H1 (cell line): ENCODE results near the gene FANCE. TPM values are rescaled to one million over a fixed set of nuclear protein-coding genes. Genes with fewer than 3 reads are reported as not detected.
"Not testable (repeated sequence)": the region's sequence is repeated elsewhere in the genome, so short reads cannot be mapped to it uniquely, and the experiment has no call there.

Experiments
- CTCF ChIA-PET: fragments of 300-600 bp; sonication (Branson Sonifier 250); formaldehyde crosslinking; loops from one replicate; lab custom pipeline; 2021; ENCODE audit not compliant: partially characterized antibody; lab: Charles Lee
- POLR2A ChIA-PET: fragments of 300-600 bp; sonication (Branson Sonifier 250); formaldehyde crosslinking; loops from one replicate; lab custom pipeline; 2021; ENCODE audit warnings: inconsistent platforms; ENCODE audit not compliant: partially characterized antibody; lab: Charles Lee
- DNase-seq, 2 experiments: peaks; one replicate each; pipeline versions ENCODE4 v3.0.0 to v3.0.0-alpha.2; 2010 to 2022; ENCODE audit warnings: low spot score in 2 of 2, low read depth in 1 of 2, mixed read lengths in 1 of 2
- FAIRE-seq: peaks from 2 replicates; lab custom pipeline; 2011; peaks lifted over from hg19 to GRCh38; lab: Jason Lieb, UNC
- H2AFZ ChIP-seq: 2 replicates; pipeline ENCODE4 v1.8.1; 2012; ENCODE audit warnings: low read length, inconsistent platforms
- H2AK5ac ChIP-seq: 2 replicates; pipeline ENCODE4 v1.6.1; 2013; ENCODE audit warnings: low read depth, low read length
- H2BK120ac ChIP-seq: replicated peaks from 2 replicates; pipeline ENCODE3; 2013; ENCODE audit warnings: low read depth, low read length, inconsistent platforms
- H2BK12ac ChIP-seq: 2 replicates; pipeline ENCODE4 v1.6.1; 2013; ENCODE audit warnings: low read depth, low read length
- H2BK15ac ChIP-seq: 2 replicates; pipeline ENCODE4 v1.6.1; 2013; ENCODE audit warnings: low read length
- H2BK20ac ChIP-seq: 2 replicates; pipeline ENCODE4 v1.6.1; 2013; ENCODE audit warnings: low read length
- H2BK5ac ChIP-seq: 2 replicates; pipeline ENCODE4 v1.6.1; 2013; ENCODE audit warnings: low read depth, low read length
- H3K14ac ChIP-seq: 2 replicates; pipeline ENCODE4 v1.6.1; 2013; ENCODE audit warnings: inconsistent platforms; ENCODE audit not compliant: insufficient read length
- H3K18ac ChIP-seq: 2 replicates; pipeline ENCODE4 v1.6.1; 2013; ENCODE audit warnings: low read length; ENCODE audit errors: extremely low read depth
- H3K23ac ChIP-seq: 2 replicates; pipeline ENCODE4 v1.6.1; 2013; ENCODE audit warnings: inconsistent platforms; ENCODE audit not compliant: insufficient read length
- H3K23me2 ChIP-seq: 2 replicates; pipeline ENCODE4 v1.6.1; 2013; ENCODE audit warnings: low read depth, low read length
- H3K27ac ChIP-seq: 2 replicates; pipeline ENCODE4 v1.6.1; 2011; ENCODE audit warnings: low read depth, low read length, inconsistent platforms
- H3K27me3 ChIP-seq, 4 experiments: replicated peaks in 1 of 4; 1 replicate in 1 of 4; 2 replicates in 3 of 4; pipeline versions ENCODE4 v1.6.1 to v1.8.1; 2011 to 2013; ENCODE audit warnings: low read length in 3 of 4, mild to moderate bottlenecking in 3 of 4, inconsistent platforms in 2 of 4, mixed read lengths in 2 of 4, moderate library complexity in 1 of 4; ENCODE audit not compliant: control insufficient read depth in 3 of 4, insufficient read depth in 3 of 4; ENCODE audit errors: extremely low read depth in 1 of 4
- H3K36me3 ChIP-seq, 4 experiments: 2 replicates each; pipeline versions ENCODE4 v1.6.1 to v1.8.1; 2011 to 2013; ENCODE audit warnings: mild to moderate bottlenecking in 4 of 4, low read length in 3 of 4, moderate library complexity in 2 of 4, control low read depth in 1 of 4, inconsistent platforms in 1 of 4; ENCODE audit not compliant: insufficient read depth in 4 of 4, control insufficient read depth in 2 of 4
- H3K4ac ChIP-seq: replicated peaks from 2 replicates; pipeline ENCODE3; 2013; ENCODE audit warnings: low read length, low read depth, mixed read lengths, inconsistent platforms; ENCODE audit not compliant: insufficient read length
- H3K4me1 ChIP-seq, 4 experiments: replicated peaks in 1 of 4; 1 replicate in 1 of 4; 2 replicates in 3 of 4; pipeline versions ENCODE4 v1.6.1 to v1.8.1; 2011 to 2013; ENCODE audit warnings: low read length in 3 of 4, inconsistent platforms in 2 of 4, mixed read lengths in 1 of 4; ENCODE audit not compliant: insufficient read depth in 4 of 4, control insufficient read depth in 3 of 4
- H3K4me2 ChIP-seq, 2 experiments: 2 replicates each; pipeline versions ENCODE4 v1.6.1 to v1.8.1; 2011 to 2013; ENCODE audit warnings: low read depth in 2 of 2, low read length in 2 of 2, control low read depth in 1 of 2, inconsistent platforms in 1 of 2, mild to moderate bottlenecking in 1 of 2; ENCODE audit not compliant: insufficient read depth in 1 of 2
- H3K4me3 ChIP-seq, 4 experiments: fragments of 200-600, 300-600 bp in 1 of 4; sonication (generic), shearing (Covaris generic), sonication (Bioruptor Twin) in 1 of 4; 2 replicates each; pipeline versions ENCODE4 v1.5.1 to v1.8.1; 2011 to 2016; ENCODE audit warnings: low read length in 4 of 4, low read depth in 3 of 4, control low read depth in 2 of 4, inconsistent platforms in 2 of 4, mild to moderate bottlenecking in 2 of 4, mixed read lengths in 1 of 4, moderate library complexity in 1 of 4; ENCODE audit not compliant: insufficient read depth in 2 of 4; ENCODE audit errors: extremely low read depth in 1 of 4
- H3K56ac ChIP-seq: replicated peaks from 2 replicates; pipeline ENCODE3; 2013; ENCODE audit warnings: low read depth, mild to moderate bottlenecking, mixed read lengths, low read length, inconsistent platforms; ENCODE audit not compliant: insufficient read length
- H3K79me1 ChIP-seq: 2 replicates; pipeline ENCODE4 v1.6.1; 2013; ENCODE audit warnings: low read depth, low read length, control low read depth
- H3K79me2 ChIP-seq, 2 experiments: 2 replicates each; pipeline versions ENCODE4 v1.6.1 to v1.8.1; 2012 to 2013; ENCODE audit warnings: low read length in 2 of 2, mild to moderate bottlenecking in 2 of 2, inconsistent platforms in 1 of 2; ENCODE audit not compliant: insufficient read depth in 2 of 2, control insufficient read depth in 1 of 2
- H3K9ac ChIP-seq, 4 experiments: replicated peaks in 1 of 4; 1 replicate in 1 of 4; 2 replicates in 3 of 4; pipeline versions ENCODE4 v1.6.1 to v1.8.1; 2011 to 2013; ENCODE audit warnings: low read depth in 3 of 4, low read length in 3 of 4, control low read depth in 2 of 4, mild to moderate bottlenecking in 2 of 4, moderate library complexity in 2 of 4, inconsistent platforms in 1 of 4; ENCODE audit errors: extremely low read depth in 1 of 4
- H3K9me3 ChIP-seq, 2 experiments: 2 replicates each; pipeline versions ENCODE4 v1.6.1 to v1.8.1; 2012 to 2013; ENCODE audit warnings: mild to moderate bottlenecking in 2 of 2, moderate library complexity in 2 of 2, control low read depth in 1 of 2, inconsistent platforms in 1 of 2, low read depth in 1 of 2, low read length in 1 of 2, mixed read lengths in 1 of 2; ENCODE audit not compliant: insufficient read depth in 2 of 2
- H4K20me1 ChIP-seq, 2 experiments: replicated peaks in 1 of 2; 2 replicates each; pipeline versions ENCODE3 to v1.8.1; 2011 to 2013; ENCODE audit warnings: inconsistent platforms in 2 of 2, low read length in 2 of 2, mild to moderate bottlenecking in 1 of 2; ENCODE audit not compliant: insufficient read depth in 2 of 2, control insufficient read depth in 1 of 2
- H4K5ac ChIP-seq: 2 replicates; pipeline ENCODE4 v1.6.1; 2013; ENCODE audit warnings: low read length, low read depth, mixed read lengths, inconsistent platforms; ENCODE audit not compliant: insufficient read length
- H4K8ac ChIP-seq: 2 replicates; pipeline ENCODE4 v1.8.0; 2013; ENCODE audit warnings: mild to moderate bottlenecking, moderate library complexity, low read length, inconsistent platforms; ENCODE audit not compliant: insufficient read depth; ENCODE audit errors: extremely low read depth
- H4K91ac ChIP-seq: replicated peaks from 2 replicates; pipeline ENCODE3; 2013; ENCODE audit warnings: low read length, mixed read lengths, inconsistent platforms; ENCODE audit not compliant: insufficient read length
- KDM5A ChIP-seq: fragments of 200-600 bp; IDR thresholded peaks from 2 replicates; pipeline ENCODE4 v1.7.1; 2012; ENCODE audit warnings: mild to moderate bottlenecking, low read length, inconsistent platforms, mixed read lengths
- MAFK ChIP-seq: IDR thresholded peaks from 2 replicates; pipeline ENCODE4 v1.6.1; 2012; ENCODE audit warnings: low read depth, mild to moderate bottlenecking, improper control_type of control experiment, low read length
- PHF8 ChIP-seq: fragments of 200-600 bp; sonication (generic); conservative IDR thresholded peaks from 2 replicates; pipeline ENCODE4 v1.7.1; 2012; ENCODE audit warnings: low read depth, mild to moderate bottlenecking, inconsistent platforms, low read length, moderate library complexity
- SP1 ChIP-seq: IDR thresholded peaks from 2 replicates; pipeline ENCODE4 v1.6.1; 2011; ENCODE audit warnings: low read depth, low read length
- WGBS, 2 experiments: shearing (Covaris generic) in 1 of 2; methylation state at CpG; one replicate each; pipeline versions ENCODE4 v1.1.6 to v1.1.7; 2013 to 2015; ENCODE audit warnings: low lambda C conversion rate in 2 of 2, mixed read lengths in 2 of 2, inconsistent platforms in 1 of 2, low coverage in 1 of 2, missing lambda C conversion rate in 1 of 2; ENCODE audit not compliant: insufficient replicate concordance in 2 of 2, insufficient coverage in 1 of 2, insufficient read length in 1 of 2; ENCODE audit errors: extremely low coverage in 1 of 2, missing lambda C conversion rate in 1 of 2; 5-methylcytosine and 5-hydroxymethylcytosine counted together
- polyA plus RNA-seq, 7 experiments: library from polyadenylated mRNA; depleted of rRNA in 3 of 7; stranded (reverse) in 5 of 7; unstranded in 2 of 7; fragments of >200 nt in 5 of 7; fragments of 200-250 nt in 2 of 7; gene quantifications; 1 replicate in 5 of 7; 2 replicates in 1 of 7; 4 replicates in 1 of 7; pipeline versions ENCODE4 v1.2.1 to v1.2.3, GENCODE V29; 2011 to 2013; ENCODE audit warnings: missing spikeins in 2 of 7, mixed read lengths in 2 of 7
- total RNA-seq: library from RNA; stranded (reverse); fragmentation: NEBNext Ultra II Directional; extraction: Animal tissue kit (Norgen Biotek cat#: 25700); gene quantifications from 2 replicates; pipeline ENCODE4 v1.2.1, GENCODE V29; 2021

The FANCE gene
- total and polyA plus RNA-seq, 2 of the 8 experiments (the other 6 are each of a cell fraction or from before 2014, with no cell fraction given), result 16.1 to 17.0 TPM

- TF ChIP-seq PHF8, result no peak
- TF ChIP-seq SP1, result no peak
- TF ChIP-seq KDM5A, result no peak
- TF ChIP-seq MAFK, result no peak
These were observed 19.8 kb upstream of the FANCE start (continued) for GRCh38 chr6:35432291-35432690.

- not testable (repeated sequence) for H2BK12ac ChIP-seq, H3K4me2 ChIP-seq, H3K79me2 ChIP-seq, H4K20me1 ChIP-seq, H3K27ac ChIP-seq, H4K5ac ChIP-seq, H2AFZ ChIP-seq, H4K91ac ChIP-seq, H3K4ac ChIP-seq, H3K14ac ChIP-seq, H3K23me2 ChIP-seq, H2BK120ac ChIP-seq, H3K36me3 ChIP-seq, H3K23ac ChIP-seq, H3K4me3 ChIP-seq, H2BK20ac ChIP-seq, H3K18ac ChIP-seq, H3K9me3 ChIP-seq, H3K9ac ChIP-seq, H3K79me1 ChIP-seq, H2BK15ac ChIP-seq, H3K27me3 ChIP-seq, H2AK5ac ChIP-seq, H3K56ac ChIP-seq, FAIRE-seq, DNase-seq, H2BK5ac ChIP-seq, H4K8ac ChIP-seq
- POLR2A ChIA-PET, result interaction anchor here (0.6 to 0.9 kb wide), 2 partner anchors 8 to 41 kb away, joined by 3 read pairs; no protein-coding TSS in a partner anchor
- CTCF ChIA-PET, result interaction anchor here (1.0 to 15.8 kb wide), 3 partner anchors 13 to 18 kb away, joined by 3 to 138 read pairs (median 3); no protein-coding TSS in a partner anchor
- WGBS, 2 experiments, result 82% methylated on average over 3 of the region's 3 CpGs; no CpG with 5 or more reads in 1 of the 2 experiments
- H3K4me1 ChIP-seq, result peaks cover 6 to 10% (median 8%) of the 10 kb centered on the region in 4 experiments; a peak in 6 of 7 replicates
These were observed 19.4 kb upstream of the FANCE start for GRCh38 chr6:35432702-35433101.
